Measurements from ENCODE around the gene SH3TC1. TPM values are rescaled to one million over a fixed set of nuclear protein-coding genes. Genes with fewer than 3 reads are reported as not detected.

Gene SH3TC1
- total and polyA plus RNA-seq, 2 of the 13 experiments (the other 11 are each of a cell fraction or from before 2014, with no cell fraction given), result 14.9 to 21.8 TPM

DNA sequence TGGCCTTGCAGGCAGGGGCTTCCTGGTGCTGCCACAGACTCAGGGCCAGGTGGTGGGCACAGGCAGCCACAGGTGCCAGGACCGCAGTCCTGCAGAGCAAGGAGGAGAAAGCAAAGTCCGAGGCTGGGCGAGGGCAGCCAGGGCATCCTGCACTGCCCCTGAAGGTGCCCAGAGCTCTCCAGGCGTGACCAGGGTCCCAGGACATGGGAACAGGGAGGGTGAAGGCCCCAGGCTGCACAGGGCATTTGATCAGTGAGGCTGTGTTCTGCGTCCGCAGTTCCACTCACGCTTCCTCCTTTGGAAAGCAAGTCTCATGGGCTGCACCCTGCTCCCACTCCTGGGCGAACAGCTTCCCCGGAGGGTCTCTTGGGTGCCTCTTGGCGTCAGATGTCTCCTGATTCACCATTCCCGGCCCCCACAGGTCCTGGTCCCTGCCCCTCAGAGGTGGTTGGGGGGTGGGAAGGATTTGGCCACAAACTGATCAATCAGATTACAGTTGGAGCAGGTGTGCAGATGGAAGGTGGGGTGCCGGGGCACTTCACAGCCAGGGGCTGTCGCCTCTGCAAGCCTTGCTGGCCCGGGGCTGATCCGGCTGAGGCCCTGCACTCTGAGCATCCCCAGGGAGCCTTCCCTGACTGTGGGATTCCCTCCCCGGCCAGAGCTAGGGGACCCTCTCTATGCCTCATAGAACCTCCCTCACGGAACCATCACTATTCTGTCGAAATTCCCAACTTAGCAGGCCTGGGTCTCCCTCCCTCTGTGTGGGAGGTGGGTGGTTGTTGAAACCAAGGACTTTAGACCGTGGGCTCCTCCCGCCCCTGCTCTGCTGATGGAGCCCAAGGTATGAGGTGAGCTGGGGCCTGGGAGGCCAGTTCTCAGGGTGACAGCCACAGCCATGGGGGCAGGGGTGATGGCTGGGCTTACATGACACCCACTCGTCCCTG lies 3.3 kb downstream of the SH3TC1 start (continued):
- TF ChIP-seq EHMT2 (IDR thresholded peaks at IDR 0.05; ENCODE audit: borderline replicate concordance, low read depth, low read length), result no peak
- TF ChIP-seq, protein P1, sequence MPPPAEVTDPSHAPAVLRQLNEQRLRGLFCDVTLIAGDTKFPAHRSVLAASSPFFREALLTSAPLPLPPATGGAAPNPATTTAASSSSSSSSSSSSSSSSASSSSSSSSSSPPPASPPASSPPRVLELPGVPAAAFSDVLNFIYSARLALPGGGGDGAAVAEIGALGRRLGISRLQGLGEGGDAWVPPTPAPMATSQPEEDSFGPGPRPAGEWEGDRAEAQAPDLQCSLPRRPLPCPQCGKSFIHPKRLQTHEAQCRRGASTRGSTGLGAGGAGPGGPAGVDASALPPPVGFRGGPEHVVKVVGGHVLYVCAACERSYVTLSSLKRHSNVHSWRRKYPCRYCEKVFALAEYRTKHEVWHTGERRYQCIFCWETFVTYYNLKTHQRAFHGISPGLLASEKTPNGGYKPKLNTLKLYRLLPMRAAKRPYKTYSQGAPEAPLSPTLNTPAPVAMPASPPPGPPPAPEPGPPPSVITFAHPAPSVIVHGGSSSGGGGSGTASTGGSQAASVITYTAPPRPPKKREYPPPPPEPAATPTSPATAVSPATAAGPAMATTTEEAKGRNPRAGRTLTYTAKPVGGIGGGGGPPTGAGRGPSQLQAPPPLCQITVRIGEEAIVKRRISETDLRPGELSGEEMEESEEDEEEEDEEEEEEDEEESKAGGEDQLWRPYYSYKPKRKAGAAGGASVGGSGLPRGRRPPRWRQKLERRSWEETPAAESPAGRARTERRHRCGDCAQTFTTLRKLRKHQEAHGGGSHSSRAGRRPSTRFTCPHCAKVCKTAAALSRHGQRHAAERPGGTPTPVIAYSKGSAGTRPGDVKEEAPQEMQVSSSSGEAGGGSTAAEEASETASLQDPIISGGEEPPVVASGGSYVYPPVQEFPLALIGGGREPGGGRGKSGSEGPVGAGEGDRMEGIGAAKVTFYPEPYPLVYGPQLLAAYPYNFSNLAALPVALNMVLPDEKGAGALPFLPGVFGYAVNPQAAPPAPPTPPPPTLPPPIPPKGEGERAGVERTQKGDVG (CRISPR knock-in tag; IDR thresholded peaks at IDR 0.05; ENCODE audit: borderline replicate concordance), result no peak
- no peak for TF ChIP-seq PAX8 (CRISPR knock-in tag; IDR thresholded peaks at IDR 0.05; ENCODE audit: borderline replicate concordance)
- no peak for TF ChIP-seq ZNF749 (CRISPR knock-in tag; IDR thresholded peaks at IDR 0.05; ENCODE audit: borderline replicate concordance)
- no peak; the same call in 1 of the 2 replicates for TF ChIP-seq RFXAP (CRISPR knock-in tag; IDR thresholded peaks at IDR 0.05; ENCODE audit: borderline replicate concordance)
- no peak for TF ChIP-seq HMGXB3 (CRISPR knock-in tag; IDR thresholded peaks at IDR 0.05; ENCODE audit: borderline replicate concordance)
- TF ChIP-seq LRRFIP1 (CRISPR knock-in tag; conservative IDR thresholded peaks at IDR 0.05), result no peak
- TF ChIP-seq SIX1 (CRISPR knock-in tag; IDR thresholded peaks at IDR 0.05; ENCODE audit: borderline replicate concordance), result no peak
- no peak for TF ChIP-seq ZNF773 (CRISPR knock-in tag; IDR thresholded peaks at IDR 0.05; ENCODE audit: borderline replicate concordance)
- TF ChIP-seq ZNF460 (CRISPR knock-in tag; IDR thresholded peaks at IDR 0.05; ENCODE audit: borderline replicate concordance), result no peak
- no peak for TF ChIP-seq ZNF878 (CRISPR knock-in tag; IDR thresholded peaks at IDR 0.05)
- no peak for TF ChIP-seq ZKSCAN5 (CRISPR knock-in tag; IDR thresholded peaks at IDR 0.05)
- TF ChIP-seq, protein P2, sequence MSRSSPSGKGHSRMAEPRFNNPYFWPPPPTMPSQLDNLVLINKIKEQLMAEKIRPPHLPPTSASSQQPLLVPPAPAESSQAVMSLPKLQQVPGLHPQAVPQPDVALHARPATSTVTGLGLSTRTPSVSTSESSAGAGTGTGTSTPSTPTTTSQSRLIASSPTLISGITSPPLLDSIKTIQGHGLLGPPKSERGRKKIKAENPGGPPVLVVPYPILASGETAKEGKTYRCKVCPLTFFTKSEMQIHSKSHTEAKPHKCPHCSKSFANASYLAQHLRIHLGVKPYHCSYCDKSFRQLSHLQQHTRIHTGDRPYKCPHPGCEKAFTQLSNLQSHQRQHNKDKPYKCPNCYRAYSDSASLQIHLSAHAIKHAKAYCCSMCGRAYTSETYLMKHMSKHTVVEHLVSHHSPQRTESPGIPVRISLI (CRISPR knock-in tag; IDR thresholded peaks at IDR 0.05; ENCODE audit: borderline replicate concordance), result no peak
- TF ChIP-seq ZNF329 (CRISPR knock-in tag; IDR thresholded peaks at IDR 0.05; ENCODE audit: low read depth), result no peak
- 0 out of 2 replicates have a peak, but pooled peaks have one; percentile 59 for TF ChIP-seq ARID2 (CRISPR knock-in tag; IDR thresholded peaks at IDR 0.05; ENCODE audit: borderline replicate concordance)
- no peak for TF ChIP-seq FOXO1 (CRISPR knock-in tag; IDR thresholded peaks at IDR 0.05)

Data from HepG2 (cell line).